ENCODE measurements around the gene FILIP1L. TPM values are rescaled to one million over a fixed set of nuclear protein-coding genes. Genes with fewer than 3 reads are reported as not detected.

The FILIP1L gene
- total RNA-seq, 1 donor from 2014 or later: 47.0 TPM

DNA sequence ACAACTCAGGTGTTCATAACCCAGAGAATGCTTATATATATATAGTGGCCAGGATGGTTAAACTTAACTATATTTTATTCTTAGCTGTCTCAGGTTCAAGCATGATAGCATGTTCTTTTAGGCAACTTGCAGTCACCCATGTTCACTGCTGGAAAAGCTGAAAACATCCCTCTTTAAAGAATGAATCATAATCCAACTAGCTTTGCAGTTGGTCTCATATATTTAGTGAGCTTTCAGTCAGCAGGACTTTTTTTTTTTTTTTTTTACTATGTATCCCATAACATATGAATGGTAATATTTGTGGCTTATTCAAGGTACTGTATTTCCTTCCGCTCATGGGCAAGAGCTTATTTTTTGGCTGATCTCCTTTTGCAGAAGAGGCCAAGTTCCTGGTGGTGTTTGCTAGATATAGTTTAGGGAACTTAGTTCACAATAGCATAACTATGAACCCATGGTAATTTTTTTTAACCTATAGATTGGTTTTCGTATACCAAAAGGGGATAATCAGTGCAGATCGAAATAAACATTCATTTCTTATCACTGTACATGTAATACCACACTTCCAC is 219.1 kb downstream of the FILIP1L start:
- H3K9me3 Mint-ChIP-seq (ENCODE audit: unreplicated experiment): peaks cover 8% of the 10 kb centered on the region
- peaks cover 16% of the 10 kb centered on the region for H3K4me1 Mint-ChIP-seq (ENCODE audit: unreplicated experiment)
- H3K36me3 Mint-ChIP-seq (ENCODE audit: unreplicated experiment): peaks cover under 1% of the 10 kb centered on the region
- no peak overlapping the region for H3K4me3 Mint-ChIP-seq (ENCODE audit: unreplicated experiment)
- no peaks in the 10 kb centered on the region for H3K27me3 Mint-ChIP-seq (ENCODE audit: unreplicated experiment)
- H3K27ac Mint-ChIP-seq (ENCODE audit: unreplicated experiment): peak overlapping the region; percentile 97
- TF ChIP-seq CTCF (IDR thresholded peaks at IDR 0.05): no peak
- no peak for DNase-seq (ENCODE audit: extremely low spot score, unreplicated experiment)

GRCh38 chr3:99892332-99892731 is 222.0 kb downstream of the FILIP1L start:
- H3K36me3 Mint-ChIP-seq (ENCODE audit: unreplicated experiment): peaks cover 4% of the 10 kb centered on the region
- no peak for DNase-seq (ENCODE audit: extremely low spot score, unreplicated experiment)
- no peak overlapping the region for H3K27ac Mint-ChIP-seq (ENCODE audit: unreplicated experiment)
- no peaks in the 10 kb centered on the region for H3K27me3 Mint-ChIP-seq (ENCODE audit: unreplicated experiment)
- no peak for TF ChIP-seq CTCF (IDR thresholded peaks at IDR 0.05)
- no peak overlapping the region for H3K4me3 Mint-ChIP-seq (ENCODE audit: unreplicated experiment)
- peaks cover 16% of the 10 kb centered on the region for H3K4me1 Mint-ChIP-seq (ENCODE audit: unreplicated experiment)
- peaks cover 12% of the 10 kb centered on the region for H3K9me3 Mint-ChIP-seq (ENCODE audit: unreplicated experiment)

GRCh38 chr3:99891610-99892285 is 222.6 kb downstream of the FILIP1L start:
- TF ChIP-seq CTCF (IDR thresholded peaks at IDR 0.05): no peak
- peaks cover 4% of the 10 kb centered on the region for H3K36me3 Mint-ChIP-seq (ENCODE audit: unreplicated experiment)
- H3K27me3 Mint-ChIP-seq (ENCODE audit: unreplicated experiment): no peaks in the 10 kb centered on the region
- peaks cover 12% of the 10 kb centered on the region for H3K9me3 Mint-ChIP-seq (ENCODE audit: unreplicated experiment)
- H3K27ac Mint-ChIP-seq (ENCODE audit: unreplicated experiment): no peak overlapping the region
- no peak for DNase-seq (ENCODE audit: extremely low spot score, unreplicated experiment)
- H3K4me1 Mint-ChIP-seq (ENCODE audit: unreplicated experiment): peaks cover 16% of the 10 kb centered on the region
- no peak overlapping the region for H3K4me3 Mint-ChIP-seq (ENCODE audit: unreplicated experiment)

- no peak for TF ChIP-seq CTCF (IDR thresholded peaks at IDR 0.05)
- no peak overlapping the region for H3K4me3 Mint-ChIP-seq (ENCODE audit: unreplicated experiment)
- DNase-seq (ENCODE audit: extremely low spot score, unreplicated experiment): no peak
- peaks cover 7% of the 10 kb centered on the region for H3K36me3 Mint-ChIP-seq (ENCODE audit: unreplicated experiment)
- peaks cover 4% of the 10 kb centered on the region for H3K4me1 Mint-ChIP-seq (ENCODE audit: unreplicated experiment)
- H3K27ac Mint-ChIP-seq (ENCODE audit: unreplicated experiment): no peak overlapping the region
- peaks cover 6% of the 10 kb centered on the region for H3K9me3 Mint-ChIP-seq (ENCODE audit: unreplicated experiment)
- H3K27me3 Mint-ChIP-seq (ENCODE audit: unreplicated experiment): no peaks in the 10 kb centered on the region
Observed at GRCh38 chr3:99885851-99886250, 228.4 kb downstream of the FILIP1L start.

GRCh38 chr3:99885085-99885484 is 229.2 kb downstream of the FILIP1L start:
- Mint-ChIP-seq H3K4me3 (ENCODE audit: unreplicated experiment) (no peak overlapping the region), H3K27ac (ENCODE audit: unreplicated experiment) (no peak overlapping the region)

More at GRCh38 chr3:99885085-99885484, 229.2 kb downstream of the FILIP1L start:
- no peaks in the 10 kb centered on the region for H3K27me3 Mint-ChIP-seq (ENCODE audit: unreplicated experiment)
- H3K9me3 Mint-ChIP-seq (ENCODE audit: unreplicated experiment): peaks cover 2% of the 10 kb centered on the region
- TF ChIP-seq CTCF (IDR thresholded peaks at IDR 0.05): no peak
- peaks cover 6% of the 10 kb centered on the region for H3K36me3 Mint-ChIP-seq (ENCODE audit: unreplicated experiment)
- DNase-seq (ENCODE audit: extremely low spot score, unreplicated experiment): no peak
- peaks cover 4% of the 10 kb centered on the region for H3K4me1 Mint-ChIP-seq (ENCODE audit: unreplicated experiment)
